ENCODE results near the gene RUNX1.

DNA sequence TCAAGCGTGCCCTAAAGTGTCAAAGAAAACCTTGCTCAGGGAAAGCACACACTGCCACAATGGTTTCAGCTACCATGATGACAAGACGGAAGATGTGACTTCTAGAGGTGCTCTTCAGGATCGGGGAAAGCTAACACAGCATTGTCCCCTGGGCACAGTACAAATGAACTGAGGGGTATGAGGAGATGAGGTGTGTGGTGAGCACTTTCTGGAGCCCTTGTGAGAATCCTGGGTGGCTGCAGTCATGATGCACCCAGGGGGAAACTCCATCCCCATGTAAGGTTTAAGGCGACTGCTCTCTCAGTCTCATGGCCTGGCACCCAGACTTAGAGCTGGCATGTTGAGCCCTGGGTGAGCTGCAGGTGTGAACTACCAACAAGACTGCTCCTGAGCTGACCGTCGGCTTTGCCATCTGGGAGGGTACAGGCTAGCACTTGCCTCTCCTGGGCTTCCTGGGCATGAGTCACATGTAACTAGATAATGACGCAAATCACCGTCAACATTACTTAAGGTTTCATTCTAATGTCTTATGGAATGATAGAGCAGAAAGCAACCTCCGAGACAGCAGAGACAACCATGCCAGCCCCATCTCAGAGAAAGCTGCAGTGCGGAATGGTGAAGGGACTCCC lies 235.7 kb downstream of the RUNX1 start:
- TF ChIP-seq BHLHE40 (IDR thresholded peaks at IDR 0.05; ENCODE audit: borderline replicate concordance) = no peak
- no peak for TF ChIP-seq SP1 (IDR thresholded peaks at IDR 0.05)

All from HEK293T (cell line).